Uterus (tissue), 4 donors: ENCODE data around the gene SPINK2. TPM values are rescaled to one million over a fixed set of nuclear protein-coding genes. Genes with fewer than 3 reads are reported as not detected.

Experiments used
- DNase-seq, 2 donors: peaks; one replicate each; pipeline ENCODE4 v3.0.0-alpha.2; 2019 to 2020
- H3K27ac ChIP-seq, 2 donors: fragments of 200-600 bp; sonication (generic); 1 replicate in 1 of 2; 2 replicates in 1 of 2; pipeline ENCODE4 v1.5.1; 2016 to 2018
- H3K27me3 ChIP-seq, 2 donors: fragments of 200-600 bp; sonication (generic); one replicate each; pipeline ENCODE4 v1.5.1; 2018 to 2019; ENCODE audit warnings: control low read depth in 1 of 2
- H3K36me3 ChIP-seq, 2 donors: fragments of 200-600 bp; sonication (generic); one replicate each; pipeline ENCODE4 v1.5.1; 2019; ENCODE audit warnings: control low read depth in 1 of 2
- H3K4me1 ChIP-seq, 2 donors: fragments of 200-600 bp; sonication (generic); one replicate each; pipeline ENCODE4 v1.5.1; 2018 to 2019; ENCODE audit warnings: control low read depth in 1 of 2
- H3K4me3 ChIP-seq, 2 donors: fragments of 200-600 bp; sonication (generic); 1 replicate in 1 of 2; 2 replicates in 1 of 2; pipeline ENCODE4 v1.5.1; 2018 to 2019; ENCODE audit warnings: mild to moderate bottlenecking in 1 of 2
- H3K9me3 ChIP-seq, 2 donors: fragments of 200-600 bp; sonication (generic); one replicate each; pipeline ENCODE4 v1.5.1; 2019; ENCODE audit warnings: control low read depth in 1 of 2
- POLR2A ChIP-seq, 2 donors: fragments of 450-650 bp; IDR thresholded peaks; one replicate each; pipeline ENCODE4 v1.6.1; 2016; ENCODE audit warnings: antibody characterized with exemption in 2 of 2, mild to moderate bottlenecking in 1 of 2, moderate library complexity in 1 of 2
- intact Hi-C: fragments of 100-400 bp; cut with DNase I; formaldehyde crosslinking; loops from one replicate; pipeline ENCODE4 v1.15.1; 2023; ENCODE audit warnings: low total_unique reads
- total RNA-seq, 4 donors: library from RNA; depleted of rRNA in 3 of 4; stranded (reverse); fragments of >200 nt in 3 of 4; gene quantifications; one replicate each; pipeline versions ENCODE4 v1.1.0 to v1.2.4, GENCODE V29; 2014 to 2023
- TF ChIP-seq, protein P1 (sequence below), 4 experiments: fragments of 200-600 bp in 2 of 4; fragments of 450-650 bp in 2 of 4; sonication (generic) in 2 of 4; IDR thresholded peaks; one replicate each; pipeline ENCODE4 v1.5.1; 2016 to 2019; ENCODE audit warnings: antibody characterized with exemption in 4 of 4, mild to moderate bottlenecking in 2 of 4, moderate library complexity in 1 of 4
- donor health status: DM: yes; HTN: yes; CAD: no.

The SPINK2 gene
- total RNA-seq, 4 donors from 2014 or later = not detected

DNA sequence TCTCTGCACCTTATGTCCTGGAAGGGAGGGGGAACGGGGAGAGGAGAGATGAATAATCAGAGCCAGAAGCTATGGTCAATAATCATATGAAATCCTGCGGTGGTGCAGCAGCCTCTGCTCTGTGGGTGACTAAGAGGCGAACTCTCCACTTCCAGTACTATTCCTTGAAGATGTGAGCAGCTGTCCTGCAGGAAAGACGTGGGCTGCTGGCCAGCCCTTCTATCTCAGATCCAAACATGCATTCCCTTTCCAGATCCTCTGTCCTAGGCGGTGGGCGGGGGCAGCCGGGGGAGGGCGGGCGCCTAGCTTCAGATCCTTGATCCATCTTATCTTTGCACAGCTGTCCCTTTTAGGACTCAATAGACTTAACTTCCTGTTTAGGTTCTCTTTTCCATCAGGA, 34.5 kb downstream of the SPINK2 start:
- Histone ChIP-seq H3K27me3 (no peaks in the 10 kb centered on the region), H3K4me3 (no peak overlapping the region), H3K36me3 (no peaks in the 10 kb centered on the region), H3K9me3 (no peaks in the 10 kb centered on the region), H3K27ac (peak overlapping the region; percentile 62 to 64), H3K4me1 (no peaks in the 10 kb centered on the region)
- intact Hi-C loops = no loop called here
- TF ChIP-seq, protein P1, sequence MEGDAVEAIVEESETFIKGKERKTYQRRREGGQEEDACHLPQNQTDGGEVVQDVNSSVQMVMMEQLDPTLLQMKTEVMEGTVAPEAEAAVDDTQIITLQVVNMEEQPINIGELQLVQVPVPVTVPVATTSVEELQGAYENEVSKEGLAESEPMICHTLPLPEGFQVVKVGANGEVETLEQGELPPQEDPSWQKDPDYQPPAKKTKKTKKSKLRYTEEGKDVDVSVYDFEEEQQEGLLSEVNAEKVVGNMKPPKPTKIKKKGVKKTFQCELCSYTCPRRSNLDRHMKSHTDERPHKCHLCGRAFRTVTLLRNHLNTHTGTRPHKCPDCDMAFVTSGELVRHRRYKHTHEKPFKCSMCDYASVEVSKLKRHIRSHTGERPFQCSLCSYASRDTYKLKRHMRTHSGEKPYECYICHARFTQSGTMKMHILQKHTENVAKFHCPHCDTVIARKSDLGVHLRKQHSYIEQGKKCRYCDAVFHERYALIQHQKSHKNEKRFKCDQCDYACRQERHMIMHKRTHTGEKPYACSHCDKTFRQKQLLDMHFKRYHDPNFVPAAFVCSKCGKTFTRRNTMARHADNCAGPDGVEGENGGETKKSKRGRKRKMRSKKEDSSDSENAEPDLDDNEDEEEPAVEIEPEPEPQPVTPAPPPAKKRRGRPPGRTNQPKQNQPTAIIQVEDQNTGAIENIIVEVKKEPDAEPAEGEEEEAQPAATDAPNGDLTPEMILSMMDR (IDR thresholded peaks at IDR 0.05) = no peak
- no peak for TF ChIP-seq POLR2A (IDR thresholded peaks at IDR 0.05)
- peak; percentile 56 to 77 for DNase-seq

DNA sequence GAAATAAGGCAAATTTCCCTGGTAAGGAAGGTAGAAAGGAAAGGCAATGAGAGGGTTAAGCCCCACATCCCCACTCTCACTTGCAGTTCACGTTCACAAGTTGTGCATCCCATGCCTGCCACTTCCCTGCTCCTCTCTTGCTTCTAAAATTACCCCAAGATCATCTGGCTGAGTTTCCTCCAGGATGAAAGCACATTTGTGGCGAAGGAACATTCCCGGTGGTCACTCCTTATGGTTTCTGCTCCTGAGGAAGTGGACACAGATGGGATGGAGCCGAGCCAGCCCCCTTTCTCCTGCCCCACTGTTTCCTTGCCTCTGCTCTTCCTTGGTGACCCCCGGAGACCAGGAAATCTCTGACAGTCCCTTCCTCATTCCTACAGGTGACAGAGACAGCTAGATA, 37.5 kb downstream of the SPINK2 start:
- Histone ChIP-seq H3K27me3 (no peaks in the 10 kb centered on the region), H3K9me3 (no peaks in the 10 kb centered on the region), H3K36me3 (no peaks in the 10 kb centered on the region), H3K4me3 (no peak overlapping the region), H3K27ac (no peak overlapping the region), H3K4me1 (no peaks in the 10 kb centered on the region)
- TF ChIP-seq, protein P1 (IDR thresholded peaks at IDR 0.05) = no peak
- TF ChIP-seq POLR2A (IDR thresholded peaks at IDR 0.05) = no peak
- DNase-seq = no peak
- intact Hi-C loops = no loop called here

DNA sequence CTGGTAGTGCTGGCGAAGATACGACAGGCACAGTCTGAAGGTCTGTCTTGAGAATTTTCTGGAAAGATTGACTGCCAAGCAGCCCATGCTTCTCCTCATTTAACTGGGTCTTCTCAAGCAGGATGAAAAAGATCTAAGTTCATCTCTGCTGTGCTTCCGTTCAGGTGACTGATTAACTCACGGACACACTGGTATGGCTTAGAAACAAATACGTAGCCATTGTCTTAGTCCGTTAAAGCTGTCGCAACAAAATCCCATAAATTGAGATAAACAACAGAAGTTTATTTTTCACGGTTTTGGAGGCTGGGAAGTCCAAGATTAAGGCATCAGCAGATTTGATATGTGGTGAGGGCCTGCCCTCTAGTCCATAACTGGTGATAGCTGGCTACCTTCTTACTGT, 39.5 kb downstream of the SPINK2 start:
- intact Hi-C loops = no loop called here
- no peak for DNase-seq
- no peaks in the 10 kb centered on the region for H3K27me3 ChIP-seq
- TF ChIP-seq POLR2A (IDR thresholded peaks at IDR 0.05) = no peak
- TF ChIP-seq, protein P1 (IDR thresholded peaks at IDR 0.05) = no peak
- H3K27ac ChIP-seq = no peak overlapping the region
- H3K36me3 ChIP-seq = no peaks in the 10 kb centered on the region
- H3K9me3 ChIP-seq = no peaks in the 10 kb centered on the region
- no peak overlapping the region for H3K4me3 ChIP-seq
- H3K4me1 ChIP-seq = no peaks in the 10 kb centered on the region

DNA sequence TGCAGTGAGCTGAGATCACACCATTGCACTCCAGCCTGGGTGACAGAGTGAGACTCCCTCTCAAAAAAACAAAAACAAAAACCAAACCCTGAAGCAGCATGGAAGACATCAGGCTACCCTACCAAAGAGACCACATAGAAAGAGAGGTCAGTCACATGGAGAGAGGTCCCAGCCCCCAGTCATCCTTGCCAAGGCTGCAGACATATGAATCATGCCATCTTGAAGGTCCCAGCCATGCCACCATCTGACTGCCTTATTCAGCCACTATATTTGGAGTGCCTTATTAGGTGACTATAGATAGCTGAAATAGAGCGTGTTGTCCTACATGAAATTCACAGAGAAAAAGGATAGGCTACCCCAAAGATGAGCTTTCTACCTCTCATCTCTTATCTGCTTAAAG, 48.2 kb downstream of the SPINK2 start:
- H3K9me3 ChIP-seq = no peaks in the 10 kb centered on the region
- no peak overlapping the region for H3K4me3 ChIP-seq
- no peaks in the 10 kb centered on the region for H3K4me1 ChIP-seq
- no peaks in the 10 kb centered on the region for H3K27me3 ChIP-seq
- intact Hi-C loops = no loop called here
- H3K27ac ChIP-seq = no peak overlapping the region
- no peaks in the 10 kb centered on the region for H3K36me3 ChIP-seq
- DNase-seq = no peak
- TF ChIP-seq, protein P1 (IDR thresholded peaks at IDR 0.05) = no peak
- TF ChIP-seq POLR2A (IDR thresholded peaks at IDR 0.05) = no peak

DNA sequence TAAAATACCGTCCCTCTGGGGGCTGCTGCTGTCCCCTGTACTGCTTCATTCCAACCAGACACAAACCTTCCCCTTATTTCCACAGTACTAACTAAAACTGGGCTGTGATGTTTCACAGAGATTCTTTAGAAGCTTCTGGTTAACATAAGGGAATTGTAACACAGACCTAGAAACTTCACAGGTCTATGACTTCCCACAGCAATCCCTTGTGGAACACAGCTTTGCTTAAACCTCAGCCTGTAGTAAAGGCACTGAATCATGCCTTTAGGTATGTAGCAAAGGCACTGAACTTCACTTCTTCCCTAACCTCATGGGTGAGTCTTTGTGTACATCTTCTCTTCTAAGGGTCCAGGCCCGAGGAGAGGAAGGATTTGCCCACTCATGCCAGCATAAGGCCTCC, 49.4 kb downstream of the SPINK2 start:
- no peaks in the 10 kb centered on the region for H3K36me3 ChIP-seq
- H3K9me3 ChIP-seq = no peaks in the 10 kb centered on the region
- H3K4me1 ChIP-seq = no peaks in the 10 kb centered on the region
- H3K27ac ChIP-seq = no peak overlapping the region
- no peaks in the 10 kb centered on the region for H3K27me3 ChIP-seq
- intact Hi-C loops = no loop called here
- TF ChIP-seq, protein P1 (IDR thresholded peaks at IDR 0.05) = no peak
- TF ChIP-seq POLR2A (IDR thresholded peaks at IDR 0.05) = no peak
- DNase-seq = no peak
- H3K4me3 ChIP-seq = no peak overlapping the region
